GM12873 (cell line): Measurements from ENCODE around the gene MAP3K14.

Experiments used
- TF ChIP-seq, protein P1 (sequence below): IDR thresholded peaks from 2 replicates; pipeline ENCODE4 v1.5.1; 2012; ENCODE audit warnings: low read depth, mild to moderate bottlenecking, moderate library complexity, low read length, control low read depth; ENCODE audit not compliant: insufficient read depth; ENCODE audit errors: missing control alignments

The MAP3K14 gene

GRCh38 chr17:45332505-45332904 is 15.7 kb upstream of the MAP3K14 start:
- TF ChIP-seq, protein P1, sequence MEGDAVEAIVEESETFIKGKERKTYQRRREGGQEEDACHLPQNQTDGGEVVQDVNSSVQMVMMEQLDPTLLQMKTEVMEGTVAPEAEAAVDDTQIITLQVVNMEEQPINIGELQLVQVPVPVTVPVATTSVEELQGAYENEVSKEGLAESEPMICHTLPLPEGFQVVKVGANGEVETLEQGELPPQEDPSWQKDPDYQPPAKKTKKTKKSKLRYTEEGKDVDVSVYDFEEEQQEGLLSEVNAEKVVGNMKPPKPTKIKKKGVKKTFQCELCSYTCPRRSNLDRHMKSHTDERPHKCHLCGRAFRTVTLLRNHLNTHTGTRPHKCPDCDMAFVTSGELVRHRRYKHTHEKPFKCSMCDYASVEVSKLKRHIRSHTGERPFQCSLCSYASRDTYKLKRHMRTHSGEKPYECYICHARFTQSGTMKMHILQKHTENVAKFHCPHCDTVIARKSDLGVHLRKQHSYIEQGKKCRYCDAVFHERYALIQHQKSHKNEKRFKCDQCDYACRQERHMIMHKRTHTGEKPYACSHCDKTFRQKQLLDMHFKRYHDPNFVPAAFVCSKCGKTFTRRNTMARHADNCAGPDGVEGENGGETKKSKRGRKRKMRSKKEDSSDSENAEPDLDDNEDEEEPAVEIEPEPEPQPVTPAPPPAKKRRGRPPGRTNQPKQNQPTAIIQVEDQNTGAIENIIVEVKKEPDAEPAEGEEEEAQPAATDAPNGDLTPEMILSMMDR, result no peak

- TF ChIP-seq, protein P1, result no peak
Measured at GRCh38 chr17:45326626-45327025, 9.8 kb upstream of the MAP3K14 start.

DNA sequence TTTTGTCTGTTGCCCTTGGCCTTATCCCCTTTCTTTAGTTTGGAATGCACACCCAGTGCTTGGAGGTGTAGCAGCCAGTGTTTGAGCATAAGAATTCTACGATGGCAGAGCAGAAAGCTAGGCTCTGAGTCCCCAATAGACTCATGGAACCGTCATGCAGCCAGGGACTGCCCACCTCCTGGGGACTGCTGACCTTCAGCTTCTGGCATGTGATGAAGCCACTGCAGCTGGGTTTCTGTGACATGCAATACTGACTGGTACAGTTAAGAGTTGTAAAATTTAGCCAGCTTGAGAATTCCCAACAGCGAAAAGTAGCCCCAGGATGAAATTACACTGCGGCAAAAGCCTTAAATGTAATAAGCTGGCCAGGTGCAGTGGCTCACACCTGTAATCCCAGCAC is 9.0 kb upstream of the MAP3K14 start:
- TF ChIP-seq, protein P1, result no peak

DNA sequence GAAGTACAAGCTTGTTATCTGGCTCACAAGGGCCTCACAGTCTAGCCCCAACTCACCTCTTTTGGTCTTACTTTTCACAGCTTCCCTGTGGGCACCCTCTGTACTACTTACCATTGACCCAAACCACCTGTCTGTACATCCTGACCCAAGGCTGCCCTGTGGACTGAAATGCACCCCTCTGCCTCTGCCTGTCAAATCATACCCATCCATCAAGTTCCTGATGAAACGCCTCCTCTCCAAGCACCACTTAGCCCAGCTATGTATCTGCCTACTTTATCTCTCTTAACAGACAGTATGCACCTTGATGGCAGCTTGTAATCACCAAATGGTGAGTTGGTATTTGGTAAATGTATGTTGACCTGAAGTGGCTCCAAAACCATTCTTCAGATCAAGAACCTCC is 7.5 kb upstream of the MAP3K14 start:
- TF ChIP-seq, protein P1, result no peak

GRCh38 chr17:45322168-45322567 is 5.3 kb upstream of the MAP3K14 start:
- TF ChIP-seq, protein P1, result no peak

DNA sequence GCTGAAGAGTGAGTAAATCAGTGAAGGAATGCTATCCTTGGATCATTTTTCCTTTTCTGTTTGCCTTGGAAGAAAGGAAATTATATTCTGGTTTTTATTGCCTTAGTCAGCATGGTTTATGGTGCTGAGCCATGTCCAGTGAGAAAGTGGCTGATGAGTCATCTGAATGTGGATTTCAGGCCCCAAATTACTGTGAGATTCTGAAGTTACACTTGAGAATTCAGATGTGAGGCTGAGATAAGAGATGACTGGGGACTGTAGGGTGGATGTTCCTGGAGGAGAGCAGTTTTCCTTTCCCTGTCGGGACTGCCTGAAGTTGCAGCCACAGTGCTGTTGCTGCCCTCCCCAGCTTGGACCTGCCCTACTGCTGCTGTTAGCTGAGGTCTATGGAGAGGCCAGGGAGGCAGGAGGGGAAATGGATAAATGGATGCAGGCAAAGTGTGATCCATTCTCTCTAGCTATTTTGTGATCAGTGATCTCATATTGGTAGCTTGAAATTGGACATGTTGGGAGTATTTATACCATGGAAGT is 4.2 kb upstream of the MAP3K14 start:
- TF ChIP-seq, protein P1, result no peak

DNA sequence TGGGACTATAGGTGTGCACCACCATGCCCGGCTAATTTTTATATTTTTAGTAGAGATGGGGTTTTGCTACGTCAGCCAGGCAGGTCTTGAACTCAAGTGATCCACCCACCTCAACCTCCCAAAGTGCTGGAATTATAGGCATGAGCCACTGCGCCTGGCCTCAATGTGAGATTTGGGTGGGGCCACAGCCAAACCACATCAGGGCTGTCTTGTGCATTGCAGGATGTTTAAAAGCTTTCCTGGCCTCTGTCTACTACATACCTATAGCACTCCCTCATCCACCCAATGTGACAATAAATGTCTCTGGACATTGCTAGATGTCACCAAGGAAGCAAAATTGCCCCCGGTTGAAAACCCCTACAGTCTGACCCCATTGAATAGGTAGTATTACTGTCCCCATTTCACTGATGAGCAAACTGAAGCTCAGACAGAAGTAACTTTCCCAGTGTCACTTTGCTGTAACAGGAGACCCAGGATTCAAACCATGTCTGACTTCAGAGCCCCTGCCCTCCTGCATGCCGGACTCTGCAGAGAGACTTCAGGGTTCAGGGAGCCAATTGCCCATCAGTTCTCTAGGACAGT is 3.6 kb upstream of the MAP3K14 start:
- TF ChIP-seq, protein P1, result no peak
